ENCODE results near the gene IL2RA.
"Not testable (repeated sequence)": the region's sequence is repeated elsewhere in the genome, so short reads cannot be mapped to it uniquely, and the experiment has no call there.

Gene IL2RA

DNA sequence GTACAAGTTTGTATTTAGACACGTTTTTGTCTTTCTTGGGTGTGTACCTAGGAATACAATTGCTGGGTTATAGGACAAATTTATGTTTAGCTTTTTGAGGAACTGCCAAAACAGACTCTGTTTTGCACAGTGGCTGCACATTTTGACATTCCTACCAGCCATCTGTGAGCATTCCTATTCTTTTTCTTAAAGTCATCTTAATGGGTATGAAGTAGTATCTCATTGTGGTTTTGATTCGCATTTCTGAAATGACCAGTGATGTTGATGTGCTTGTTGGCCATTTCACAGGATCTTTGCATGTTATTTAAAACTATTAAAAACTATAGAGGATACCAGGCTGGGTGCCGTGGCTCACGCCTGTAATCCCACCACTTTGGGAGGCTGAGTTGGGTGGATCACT lies 52.2 kb downstream of the IL2RA start:
- Mint-ChIP-seq H3K27ac (ENCODE audit: low read depth) (no peak overlapping the region), H3K36me3 (ENCODE audit: insufficient read depth) (no peaks in the 10 kb centered on the region), H3K9me3 (no peaks in the 10 kb centered on the region), H3K4me3 (no peak overlapping the region), H3K27me3 (peaks cover 46% of the 10 kb centered on the region), H3K4me1 (peaks cover 10% of the 10 kb centered on the region)
- ATAC-seq (replicated peaks; ENCODE audit: extremely low read depth, poor library complexity, severe bottlenecking) = no peak
- no peak for DNase-seq (ENCODE audit: low spot score in 2 of 2)

GRCh38 chr10:6009150-6009549 lies 53.0 kb downstream of the IL2RA start:
- no peak for DNase-seq (ENCODE audit: low spot score in 2 of 2)
- no peak overlapping the region for H3K27ac Mint-ChIP-seq (ENCODE audit: low read depth)
- H3K4me1 Mint-ChIP-seq = peaks cover 2% of the 10 kb centered on the region
- no peaks in the 10 kb centered on the region for H3K36me3 Mint-ChIP-seq (ENCODE audit: insufficient read depth)
- ATAC-seq (replicated peaks; ENCODE audit: extremely low read depth, poor library complexity, severe bottlenecking) = no peak
- peaks cover 53% of the 10 kb centered on the region for H3K27me3 Mint-ChIP-seq
- H3K9me3 Mint-ChIP-seq = no peaks in the 10 kb centered on the region
- no peak overlapping the region for H3K4me3 Mint-ChIP-seq

DNA sequence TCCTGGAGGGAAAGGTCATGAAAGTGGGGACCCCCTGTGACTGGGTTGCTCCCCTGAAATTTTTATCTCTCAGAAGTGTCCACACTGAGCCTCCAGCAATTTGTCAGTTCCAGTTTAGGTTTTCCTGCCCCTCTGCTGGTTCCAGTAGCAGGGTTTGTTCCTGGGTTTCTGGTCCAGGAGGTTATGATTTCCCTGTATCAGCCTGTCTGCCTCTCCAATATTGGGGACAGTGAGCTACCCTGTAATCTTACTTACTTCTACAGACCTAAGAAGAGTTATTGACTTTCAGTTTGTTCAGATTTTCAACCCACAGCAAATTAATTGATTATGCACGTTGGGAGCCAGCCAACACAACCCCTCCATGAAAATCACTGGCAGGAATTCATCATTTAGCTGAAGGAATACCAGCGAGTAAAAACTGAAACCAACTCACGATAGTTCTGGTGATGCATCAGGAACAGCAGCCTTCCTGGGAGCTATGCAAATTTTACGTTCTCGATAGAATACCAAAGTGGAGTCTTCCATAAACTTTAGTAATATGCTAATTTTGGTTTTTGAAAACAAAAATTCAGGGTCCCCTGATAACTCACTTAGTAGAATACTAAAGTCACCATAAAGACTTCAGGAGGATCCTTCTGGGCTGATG lies 53.5 kb downstream of the IL2RA start:
- H3K27me3 Mint-ChIP-seq = peaks cover 53% of the 10 kb centered on the region
- no peaks in the 10 kb centered on the region for H3K9me3 Mint-ChIP-seq
- no peaks in the 10 kb centered on the region for H3K36me3 Mint-ChIP-seq (ENCODE audit: insufficient read depth)
- H3K4me1 Mint-ChIP-seq = no peaks in the 10 kb centered on the region
- no peak for ATAC-seq (replicated peaks; ENCODE audit: extremely low read depth, poor library complexity, severe bottlenecking)
- no peak overlapping the region for H3K4me3 Mint-ChIP-seq
- no peak for DNase-seq (ENCODE audit: low spot score in 2 of 2)
- H3K27ac Mint-ChIP-seq (ENCODE audit: low read depth) = no peak overlapping the region

GRCh38 chr10:6006991-6007390 lies 55.2 kb downstream of the IL2RA start:
- Mint-ChIP-seq H3K27me3 (peaks cover 53% of the 10 kb centered on the region), H3K27ac (ENCODE audit: low read depth) (no peak overlapping the region), H3K9me3 (no peaks in the 10 kb centered on the region), H3K4me3 (no peak overlapping the region), H3K36me3 (ENCODE audit: insufficient read depth) (no peaks in the 10 kb centered on the region), H3K4me1 (no peaks in the 10 kb centered on the region)
- DNase-seq (ENCODE audit: low spot score in 2 of 2) (no peak), ATAC-seq (replicated peaks; ENCODE audit: extremely low read depth, poor library complexity, severe bottlenecking) (no peak)

DNA sequence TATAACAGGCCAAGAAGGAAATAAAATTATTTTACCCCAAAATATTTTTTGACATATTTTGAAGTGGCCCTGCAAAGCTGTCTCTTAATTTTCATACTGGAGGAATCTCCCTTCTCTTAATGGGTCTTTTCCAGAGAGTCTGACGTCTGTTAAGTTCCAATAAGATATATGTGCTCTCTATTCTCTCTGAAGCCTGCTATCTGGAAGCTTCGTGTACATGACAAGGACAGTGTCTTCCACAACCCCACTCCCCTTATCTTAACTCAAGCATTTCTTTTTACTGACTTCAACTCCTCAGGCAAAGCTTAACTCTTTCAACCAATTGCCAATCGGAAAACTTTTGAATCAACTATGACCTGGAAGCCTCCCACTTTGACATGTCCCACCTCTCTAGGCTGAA lies 55.6 kb downstream of the IL2RA start:
- H3K9me3 Mint-ChIP-seq = no peaks in the 10 kb centered on the region
- ATAC-seq (replicated peaks; ENCODE audit: extremely low read depth, poor library complexity, severe bottlenecking) = no peak
- H3K36me3 Mint-ChIP-seq (ENCODE audit: insufficient read depth) = no peaks in the 10 kb centered on the region
- H3K4me3 Mint-ChIP-seq = no peak overlapping the region
- DNase-seq (ENCODE audit: low spot score in 2 of 2) = no peak
- no peak overlapping the region for H3K27ac Mint-ChIP-seq (ENCODE audit: low read depth)
- H3K27me3 Mint-ChIP-seq = peaks cover 53% of the 10 kb centered on the region
- H3K4me1 Mint-ChIP-seq = no peaks in the 10 kb centered on the region

GRCh38 chr10:6005856-6006395 lies 56.2 kb downstream of the IL2RA start:
- Mint-ChIP-seq H3K27ac (ENCODE audit: low read depth) (no peak overlapping the region), H3K27me3 (peaks cover 55% of the 10 kb centered on the region), H3K9me3 (no peaks in the 10 kb centered on the region), H3K36me3 (ENCODE audit: insufficient read depth) (no peaks in the 10 kb centered on the region), H3K4me1 (no peaks in the 10 kb centered on the region), H3K4me3 (no peak overlapping the region)
- DNase-seq (ENCODE audit: low spot score in 2 of 2) (no peak), ATAC-seq (replicated peaks; ENCODE audit: extremely low read depth, poor library complexity, severe bottlenecking) (no peak)

GRCh38 chr10:6005161-6005804 lies 56.9 kb downstream of the IL2RA start:
- not testable (repeated sequence) for H3K27ac Mint-ChIP-seq (ENCODE audit: low read depth)

GRCh38 chr10:6002809-6003510 lies 59.2 kb downstream of the IL2RA start:
- no peak for DNase-seq (ENCODE audit: low spot score in 2 of 2)
- peaks cover 53% of the 10 kb centered on the region for H3K27me3 Mint-ChIP-seq
- H3K4me3 Mint-ChIP-seq = no peak overlapping the region
- no peaks in the 10 kb centered on the region for H3K9me3 Mint-ChIP-seq
- no peaks in the 10 kb centered on the region for H3K4me1 Mint-ChIP-seq
- H3K36me3 Mint-ChIP-seq (ENCODE audit: insufficient read depth) = no peaks in the 10 kb centered on the region
- H3K27ac Mint-ChIP-seq (ENCODE audit: low read depth) = no peak overlapping the region
- no peak for ATAC-seq (replicated peaks; ENCODE audit: extremely low read depth, poor library complexity, severe bottlenecking)

More at GRCh38 chr10:6005161-6005804, 56.9 kb downstream of the IL2RA start:
- ATAC-seq (replicated peaks; ENCODE audit: extremely low read depth, poor library complexity, severe bottlenecking); H3K4me3 Mint-ChIP-seq; H3K9me3 Mint-ChIP-seq; H3K36me3 Mint-ChIP-seq (ENCODE audit: insufficient read depth); H3K4me1 Mint-ChIP-seq; DNase-seq (ENCODE audit: low spot score in 2 of 2): not testable (repeated sequence)
- peaks cover 61% of the 10 kb centered on the region for H3K27me3 Mint-ChIP-seq

DNA sequence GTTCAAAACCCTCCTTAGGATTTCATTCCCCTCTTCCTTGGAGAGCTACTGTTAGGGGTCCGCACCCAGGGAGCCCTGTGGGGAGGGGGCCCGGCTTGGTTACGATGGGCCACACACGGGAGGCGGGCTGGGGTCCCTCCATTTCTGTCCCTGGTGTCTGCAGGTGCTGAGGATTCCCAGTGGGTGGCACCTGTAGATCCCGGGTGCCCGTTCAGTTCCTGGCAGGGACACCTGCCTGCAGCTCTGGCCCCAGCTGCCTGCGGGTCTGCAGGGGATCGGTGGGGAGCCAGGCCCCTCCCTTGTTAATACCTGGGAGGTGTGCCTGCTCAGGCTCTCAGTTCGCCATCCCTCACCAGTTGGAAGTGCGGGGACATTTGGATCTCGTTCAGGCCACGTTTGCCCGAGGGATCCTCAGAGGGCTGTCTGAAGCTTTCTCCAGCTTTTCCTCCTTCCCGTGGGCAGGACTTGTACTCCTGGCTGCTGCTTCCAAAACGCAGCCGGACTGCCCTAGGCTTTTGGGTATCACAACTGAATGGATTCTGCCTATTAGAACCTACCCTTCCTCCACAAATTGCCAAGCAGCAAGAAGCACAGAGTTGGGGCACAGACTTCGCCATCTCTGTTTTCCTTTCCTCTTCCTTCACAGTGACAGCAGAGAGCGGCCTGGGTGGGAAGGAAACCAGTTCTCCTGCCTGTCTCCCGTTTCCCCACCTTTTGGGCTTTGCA lies 62.6 kb downstream of the IL2RA start:
- ATAC-seq (replicated peaks; ENCODE audit: extremely low read depth, poor library complexity, severe bottlenecking) = no peak

GRCh38 chr10:5996696-5997095 lies 65.5 kb downstream of the IL2RA start:
- Mint-ChIP-seq H3K4me3 (no peak overlapping the region), H3K4me1 (no peaks in the 10 kb centered on the region), H3K27me3 (peaks cover 32% of the 10 kb centered on the region), H3K36me3 (ENCODE audit: insufficient read depth) (peaks cover 2% of the 10 kb centered on the region), H3K27ac (ENCODE audit: low read depth) (no peak overlapping the region), H3K9me3 (peaks cover 6% of the 10 kb centered on the region)
- DNase-seq (ENCODE audit: low spot score in 2 of 2) (no peak), ATAC-seq (replicated peaks; ENCODE audit: extremely low read depth, poor library complexity, severe bottlenecking) (no peak)

More for the DNA sequence above, 62.6 kb downstream of the IL2RA start:
- peaks cover 19% of the 10 kb centered on the region for H3K27me3 Mint-ChIP-seq
- no peak overlapping the region for H3K27ac Mint-ChIP-seq (ENCODE audit: low read depth)
- H3K36me3 Mint-ChIP-seq (ENCODE audit: insufficient read depth) = no peaks in the 10 kb centered on the region
- H3K4me3 Mint-ChIP-seq = no peak overlapping the region
- no peaks in the 10 kb centered on the region for H3K9me3 Mint-ChIP-seq
- H3K4me1 Mint-ChIP-seq = no peaks in the 10 kb centered on the region
- no peak for DNase-seq (ENCODE audit: low spot score in 2 of 2)

DNA sequence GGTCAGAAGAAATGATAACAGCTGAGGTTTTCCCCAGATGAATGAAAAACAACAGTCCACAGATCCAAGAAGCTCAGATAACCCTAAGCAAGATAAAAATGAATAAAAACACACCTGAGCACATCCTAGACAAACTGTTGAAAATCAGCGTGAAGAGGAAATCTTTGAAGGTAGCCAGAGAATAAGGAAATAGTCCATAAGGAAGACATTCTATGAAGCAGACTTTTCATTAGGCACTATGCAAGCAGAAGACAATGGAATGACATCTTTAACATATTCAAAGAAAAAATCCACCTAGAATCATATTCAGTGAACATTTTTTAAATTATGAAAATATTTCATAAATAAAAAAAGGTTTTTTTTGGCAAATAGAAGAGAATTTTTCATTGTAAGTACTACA lies 69.8 kb downstream of the IL2RA start:
- Mint-ChIP-seq H3K27me3 (peaks cover 19% of the 10 kb centered on the region), H3K9me3 (peaks cover 6% of the 10 kb centered on the region), H3K4me1 (peaks cover 7% of the 10 kb centered on the region), H3K36me3 (ENCODE audit: insufficient read depth) (peaks cover 2% of the 10 kb centered on the region), H3K27ac (ENCODE audit: low read depth) (no peak overlapping the region), H3K4me3 (no peak overlapping the region)
- DNase-seq (ENCODE audit: low spot score in 2 of 2) (no peak), ATAC-seq (replicated peaks; ENCODE audit: extremely low read depth, poor library complexity, severe bottlenecking) (no peak)

DNA sequence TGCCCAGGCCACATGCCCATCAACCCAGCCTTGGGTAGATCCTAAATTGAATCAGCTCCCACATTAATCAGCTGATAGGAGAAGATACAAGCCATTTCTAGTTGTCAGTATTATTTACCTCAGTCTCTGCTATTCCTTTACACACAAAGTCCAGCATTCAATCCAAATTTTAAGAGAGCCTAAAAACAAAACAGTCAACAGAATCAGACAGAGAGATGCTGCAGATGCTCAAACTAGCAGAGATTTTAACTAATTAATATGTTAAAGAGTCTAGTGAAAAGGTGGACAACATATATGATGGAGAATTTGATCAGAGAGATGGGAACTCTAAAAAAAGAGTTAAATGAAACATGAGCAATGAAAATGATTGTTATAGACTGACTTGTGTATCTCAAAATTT lies 70.5 kb downstream of the IL2RA start:
- Mint-ChIP-seq H3K4me1 (peaks cover 7% of the 10 kb centered on the region), H3K36me3 (ENCODE audit: insufficient read depth) (peaks cover 2% of the 10 kb centered on the region), H3K27ac (ENCODE audit: low read depth) (no peak overlapping the region), H3K27me3 (peaks cover 19% of the 10 kb centered on the region), H3K9me3 (peaks cover 6% of the 10 kb centered on the region), H3K4me3 (no peak overlapping the region)
- DNase-seq (ENCODE audit: low spot score in 2 of 2) = no peak
- no peak for ATAC-seq (replicated peaks; ENCODE audit: extremely low read depth, poor library complexity, severe bottlenecking)
